HCT116 (cell line): ENCODE measurements around the gene RANBP10.

Source experiments
- POLR2A ChIP-seq: IDR thresholded peaks from 2 replicates; pipeline ENCODE4 v1.7.0; 2011; ENCODE audit warnings: borderline replicate concordance; ENCODE audit not compliant: insufficient read depth, insufficient read length; ENCODE audit errors: extremely low read depth
- ZBTB33 ChIP-seq: IDR thresholded peaks from 2 replicates; pipeline ENCODE4 v1.6.1; 2011; ENCODE audit warnings: mild to moderate bottlenecking, low read length, moderate library complexity; ENCODE audit not compliant: insufficient replicate concordance; ENCODE audit errors: extremely low read depth

GRCh38 chr16:67746846-67747245 is 59.5 kb downstream of the RANBP10 start:
- TF ChIP-seq ZBTB33: no peak
- TF ChIP-seq POLR2A: no peak
